ENCODE results near the gene SPTSSA. TPM values are rescaled to one million over a fixed set of nuclear protein-coding genes. Genes with fewer than 3 reads are reported as not detected.

The SPTSSA gene
- total RNA-seq, 2 donors from 2014 or later, result 28.5 to 37.8 TPM

GRCh38 chr14:34472706-34473279, 10.8 kb upstream of the SPTSSA start:
- Mint-ChIP-seq H3K36me3 (ENCODE audit: low read depth) (peaks cover 2% of the 10 kb centered on the region), H3K27ac (no peak overlapping the region), H3K9me3 (peaks cover 18% of the 10 kb centered on the region), H3K4me3 (no peak overlapping the region), H3K27me3 (ENCODE audit: insufficient read depth) (peaks cover 3% of the 10 kb centered on the region), H3K4me1 (peaks cover 17% of the 10 kb centered on the region)
- H3K27ac ChIP-seq (ENCODE audit: low read depth, low read length), result no peak overlapping the region
- H3K27me3 ChIP-seq (ENCODE audit: control insufficient read depth, insufficient read depth, low read length, poor library complexity, severe bottlenecking), result no peaks in the 10 kb centered on the region
- no peak overlapping the region for H3K9ac ChIP-seq (ENCODE audit: extremely low read depth, low read length, poor library complexity, severe bottlenecking)
- no peak overlapping the region for H3K4me3 ChIP-seq (ENCODE audit: low read length)
- H3K9me3 ChIP-seq (ENCODE audit: control insufficient read depth, low read length), result no peaks in the 10 kb centered on the region
- 84 to 100% methylated on average over 4 to 6 of the region's 6 CpGs for WGBS, 2 experiments (ENCODE audit: insufficient coverage in 1 of 2, insufficient read length in 1 of 2)
- no peak for TF ChIP-seq CTCF (conservative IDR thresholded peaks at IDR 0.05)
- H3K4me1 ChIP-seq (ENCODE audit: control insufficient read depth, insufficient read depth, low read length), result no peaks in the 10 kb centered on the region
- no peak for DNase-seq
- H3K36me3 ChIP-seq (ENCODE audit: control insufficient read depth, insufficient read depth, low read length), result no peaks in the 10 kb centered on the region

- no peaks in the 10 kb centered on the region for H3K36me3 ChIP-seq (ENCODE audit: control insufficient read depth, insufficient read depth, low read length)
- H3K9me3 Mint-ChIP-seq, result peaks cover 3% of the 10 kb centered on the region
- TF ChIP-seq CTCF (conservative IDR thresholded peaks at IDR 0.05), result no peak
Measured at GRCh38 chr14:34470319-34470718, 8.3 kb upstream of the SPTSSA start.

GRCh38 chr14:34466691-34467090, 4.7 kb upstream of the SPTSSA start:
- no peaks in the 10 kb centered on the region for H3K27me3 Mint-ChIP-seq (ENCODE audit: insufficient read depth)
- 92 to 95% methylated on average over 2 of the region's 2 CpGs for WGBS, 2 experiments (ENCODE audit: insufficient coverage in 1 of 2, insufficient read length in 1 of 2)
- no peaks in the 10 kb centered on the region for H3K4me1 ChIP-seq (ENCODE audit: control insufficient read depth, insufficient read depth, low read length)

More at GRCh38 chr14:34470319-34470718, 8.3 kb upstream of the SPTSSA start:
- Histone ChIP-seq H3K4me1 (ENCODE audit: control insufficient read depth, insufficient read depth, low read length) (no peaks in the 10 kb centered on the region), H3K9me3 (ENCODE audit: control insufficient read depth, low read length) (no peaks in the 10 kb centered on the region), H3K27me3 (ENCODE audit: control insufficient read depth, insufficient read depth, low read length, poor library complexity, severe bottlenecking) (no peaks in the 10 kb centered on the region), H3K9ac (ENCODE audit: extremely low read depth, low read length, poor library complexity, severe bottlenecking) (no peak overlapping the region), H3K27ac (ENCODE audit: low read depth, low read length) (no peak overlapping the region), H3K4me3 (ENCODE audit: low read length) (no peak overlapping the region)
- DNase-seq, result no peak
- Mint-ChIP-seq H3K4me1 (peaks cover 14% of the 10 kb centered on the region), H3K36me3 (ENCODE audit: low read depth) (no peaks in the 10 kb centered on the region), H3K4me3 (no peak overlapping the region), H3K27ac (no peak overlapping the region), H3K27me3 (ENCODE audit: insufficient read depth) (peaks cover 3% of the 10 kb centered on the region)

More at GRCh38 chr14:34466691-34467090, 4.7 kb upstream of the SPTSSA start:
- no peak overlapping the region for H3K27ac Mint-ChIP-seq
- peaks cover 14% of the 10 kb centered on the region for H3K4me1 Mint-ChIP-seq
- no peak overlapping the region for H3K27ac ChIP-seq (ENCODE audit: low read depth, low read length)
- TF ChIP-seq CTCF (conservative IDR thresholded peaks at IDR 0.05), result no peak
- no peak overlapping the region for H3K4me3 ChIP-seq (ENCODE audit: low read length)
- no peak for DNase-seq
- no peaks in the 10 kb centered on the region for H3K9me3 ChIP-seq (ENCODE audit: control insufficient read depth, low read length)
- no peaks in the 10 kb centered on the region for H3K36me3 ChIP-seq (ENCODE audit: control insufficient read depth, insufficient read depth, low read length)
- no peaks in the 10 kb centered on the region for H3K36me3 Mint-ChIP-seq (ENCODE audit: low read depth)
- H3K4me3 Mint-ChIP-seq, result no peak overlapping the region
- no peaks in the 10 kb centered on the region for H3K27me3 ChIP-seq (ENCODE audit: control insufficient read depth, insufficient read depth, low read length, poor library complexity, severe bottlenecking)
- no peak overlapping the region for H3K9ac ChIP-seq (ENCODE audit: extremely low read depth, low read length, poor library complexity, severe bottlenecking)
- H3K9me3 Mint-ChIP-seq, result no peaks in the 10 kb centered on the region
